Adrenal gland (tissue), 12 donors: ENCODE measurements around the gene NUDT22. TPM values are rescaled to one million over a fixed set of nuclear protein-coding genes. Genes with fewer than 3 reads are reported as not detected.
A peak's percentile ranks its signal among the peaks of the same experiment; 100 is the strongest.

ENCODE experiments used
- DNase-seq, 7 donors: peaks; one replicate each; pipeline ENCODE4 v3.0.0-alpha.2; 2019 to 2020
- H3K27ac ChIP-seq, 5 donors: fragments of 200-600 bp; sonication (generic) in 4 of 5; 1 replicate in 3 of 5; 2 replicates in 2 of 5; pipeline versions ENCODE4 v1.5.1 to v1.8.0; 2016 to 2020; ENCODE audit warnings: mild to moderate bottlenecking in 1 of 5
- H3K27me3 ChIP-seq: fragments of 200-600 bp; 2 replicates; pipeline ENCODE4 v1.8.0; 2021
- H3K36me3 ChIP-seq, 2 donors: fragments of 200-600 bp; replicated peaks in 1 of 2; 1 replicate in 1 of 2; 2 replicates in 1 of 2; pipeline versions ENCODE4 v1.5.1 to v1.8.0; 2018 to 2022
- H3K4me1 ChIP-seq, 2 donors: fragments of 200-600 bp; replicated peaks in 1 of 2; 1 replicate in 1 of 2; 2 replicates in 1 of 2; pipeline versions ENCODE4 v1.5.1 to v1.8.0; 2018 to 2021
- H3K4me3 ChIP-seq, 4 donors: fragments of 200-600 bp; sonication (generic) in 3 of 4; one replicate each; pipeline ENCODE4 v1.5.1; 2016 to 2018
- H3K9me3 ChIP-seq, 3 donors: fragments of 200-600 bp; sonication (generic) in 1 of 3; replicated peaks in 1 of 3; 1 replicate in 2 of 3; 2 replicates in 1 of 3; pipeline versions ENCODE4 v1.5.1 to v1.8.0; 2016 to 2021
- CTCF ChIP-seq, 6 experiments: fragments of 450-650 bp in 4 of 6; fragments of 200-600 bp in 2 of 6; sonication (generic) in 1 of 6; IDR thresholded peaks; 1 replicate in 5 of 6; 2 replicates in 1 of 6; pipeline versions ENCODE4 v1.5.1 to v1.8.0; 2016 to 2021; ENCODE audit warnings: antibody characterized with exemption in 6 of 6, mild to moderate bottlenecking in 2 of 6, moderate library complexity in 1 of 6
- POLR2A ChIP-seq, 2 donors: fragments of 450-650 bp; IDR thresholded peaks; one replicate each; pipeline ENCODE4 v1.6.1; 2017; ENCODE audit warnings: antibody characterized with exemption in 2 of 2, mild to moderate bottlenecking in 2 of 2, moderate library complexity in 1 of 2
- WGBS, 4 donors: extraction: QIAGEN DNeasy Blood & Tissue Kit in 2 of 4; methylation state at CpG; one replicate each; pipeline versions ENCODE4 v1.1.5 to v1.1.7; 2013 to 2017; 5-methylcytosine and 5-hydroxymethylcytosine counted together
- intact Hi-C, 2 donors: fragments of 100-400 bp; cut with DNase I; formaldehyde crosslinking; loops; one replicate each; pipeline versions ENCODE4 v1.14.1 to v1.15.0; 2022 to 2023
- polyA plus RNA-seq, 3 donors: library from polyadenylated mRNA; stranded (reverse); fragments of 200-250 nt in 2 of 3; fragments of 350-450 nt in 1 of 3; fragmentation: Illumina TruSeq in 1 of 3; extraction: RNeasy Lipid Tissue Mini Kit (QIAGEN cat#74804) in 1 of 3; gene quantifications; one replicate each; pipeline ENCODE4 v1.2.3, GENCODE V29; 2013 to 2014
- total RNA-seq, 9 donors: library from RNA; depleted of rRNA in 4 of 9; stranded (reverse); fragments of >200 nt in 4 of 9; fragments of 120-200 nt in 1 of 9; fragmentation: NEBNext Ultra II Directional in 1 of 9; extraction: Animal tissue kit (Norgen Biotek cat#: 25700) in 1 of 9; gene quantifications; one replicate each; pipeline versions ENCODE4 v1.1.0 to v1.2.4, GENCODE V29; 2013 to 2023
- donor health status: healthy with polysubstance abuse.
- donor health status: Bipolar disorder and iron deficiency.
- donor health status: DM: yes; HTN: yes; CAD: no.
- donor health status: DM: no; HTN: no; CAD: no.
- donor health status: DM: no; HTN: no; CAD: no.
- donor health status: DM: yes; HTN: yes; CAD: no.

NUDT22 gene
- total and polyA plus RNA-seq, 12 donors, result 19.5 to 190 (median 80.8) TPM

- Histone ChIP-seq H3K4me3 (peak overlapping the region in 2 of 4 donors; percentile 69 to 84), H3K27ac (peak overlapping the region in 4 of 5 donors; percentile 71 to 92 (median 84)), H3K4me1 (peaks cover 11 to 37% of the 10 kb centered on the region in 2 donors), H3K9me3 (no peaks in the 10 kb centered on the region), H3K27me3 (no peaks in the 10 kb centered on the region), H3K36me3 (peaks cover 0 to 12% of the 10 kb centered on the region in 2 donors)
- intact Hi-C loops, result no loop called here
- WGBS, 4 donors, result 51 to 77% (median 55%) methylated on average over 13 to 22 of the region's 22 CpGs
- peak in 4 of 7 donors; percentile 35 to 53 (median 46) for DNase-seq
- TF ChIP-seq CTCF (IDR thresholded peaks at IDR 0.05), result no peak
- TF ChIP-seq POLR2A (IDR thresholded peaks at IDR 0.05), result no peak
Measured at GRCh38 chr11:64224891-64225607, 1.0 kb upstream of the NUDT22 start.

GRCh38 chr11:64226507-64227051 lies 505 bp downstream of the NUDT22 start:
- intact Hi-C loops, result no loop called here
- Histone ChIP-seq H3K4me1 (peaks cover 16 to 45% of the 10 kb centered on the region in 2 donors), H3K36me3 (peaks cover 0 to 9% of the 10 kb centered on the region in 2 donors), H3K4me3 (peak overlapping the region; percentile 53 to 84 (median 69)), H3K27ac (peak overlapping the region; percentile 66 to 92 (median 83)), H3K27me3 (no peaks in the 10 kb centered on the region), H3K9me3 (no peaks in the 10 kb centered on the region)
- peak; percentile 53 to 79 (median 64) for DNase-seq
- 9 to 15% methylated on average over 26 of the region's 26 CpGs; no CpG with 5 or more reads in 2 of the 4 donors for WGBS, 4 donors
- no peak for TF ChIP-seq POLR2A (IDR thresholded peaks at IDR 0.05)
- TF ChIP-seq CTCF (IDR thresholded peaks at IDR 0.05), result no peak

- no peaks in the 10 kb centered on the region for H3K27me3 ChIP-seq
- no peaks in the 10 kb centered on the region for H3K9me3 ChIP-seq
- TF ChIP-seq POLR2A (IDR thresholded peaks at IDR 0.05), result no peak
- TF ChIP-seq CTCF (IDR thresholded peaks at IDR 0.05), result no peak
- DNase-seq, result no peak
- peaks cover 0 to 9% of the 10 kb centered on the region in 2 donors for H3K36me3 ChIP-seq
- WGBS, 4 donors, result 81 to 90% (median 85%) methylated on average over 3 of the region's 3 CpGs
- peak overlapping the region in 1 of 4 donors; percentile 84 for H3K4me3 ChIP-seq
- intact Hi-C loops, result no loop called here
- H3K4me1 ChIP-seq, result peaks cover 16 to 48% of the 10 kb centered on the region in 2 donors
- peak overlapping the region in 3 of 5 donors; percentile 83 to 92 (median 86) for H3K27ac ChIP-seq
Measured at GRCh38 chr11:64227405-64227956, 1.4 kb downstream of the NUDT22 start.

GRCh38 chr11:64229090-64229743 lies 3.1 kb downstream of the NUDT22 start:
- peak in 4 of 7 donors; percentile 26 to 58 (median 37) for DNase-seq

More at GRCh38 chr11:64229090-64229743, 3.1 kb downstream of the NUDT22 start:
- no peak for TF ChIP-seq POLR2A (IDR thresholded peaks at IDR 0.05)
- TF ChIP-seq CTCF (IDR thresholded peaks at IDR 0.05), result no peak
- no peak overlapping the region for H3K4me3 ChIP-seq
- H3K9me3 ChIP-seq, result no peaks in the 10 kb centered on the region
- peaks cover 16 to 56% of the 10 kb centered on the region in 2 donors for H3K4me1 ChIP-seq
- peak overlapping the region in 3 of 5 donors; percentile 91 to 96 (median 94) for H3K27ac ChIP-seq
- H3K36me3 ChIP-seq, result no peaks in the 10 kb centered on the region
- 77 to 91% (median 88%) methylated on average over 6 to 12 of the region's 12 CpGs for WGBS, 4 donors
- no peaks in the 10 kb centered on the region for H3K27me3 ChIP-seq
- intact Hi-C loops, result no loop called here
